Neuronal stem cell (in vitro differentiated cells): ENCODE measurements around the gene ACBD6.

Experiments used
- DNase-seq: peaks from one replicate; pipeline ENCODE4 v3.0.0-alpha.2; 2013; ENCODE audit warnings: low spot score
- H2AFZ ChIP-seq: one replicate; pipeline ENCODE4 v1.6.1; 2013; ENCODE audit warnings: mild to moderate bottlenecking, low read length, inconsistent platforms
- H2AK5ac ChIP-seq: 2 replicates; pipeline ENCODE4 v1.6.1; 2013; ENCODE audit warnings: low read depth, mild to moderate bottlenecking, inconsistent platforms, low read length, moderate library complexity, mixed read lengths
- H2BK120ac ChIP-seq: 2 replicates; pipeline ENCODE4 v1.6.1; 2013; ENCODE audit warnings: low read depth, mild to moderate bottlenecking, inconsistent platforms, low read length, moderate library complexity, mixed read lengths
- H2BK12ac ChIP-seq: one replicate; pipeline ENCODE4 v1.6.1; 2013; ENCODE audit warnings: low read length, inconsistent platforms
- H2BK15ac ChIP-seq: 2 replicates; pipeline ENCODE4 v1.6.1; 2013; ENCODE audit warnings: mild to moderate bottlenecking, low read length, inconsistent platforms, mixed read lengths
- H2BK5ac ChIP-seq: one replicate; pipeline ENCODE4 v1.6.1; 2013; ENCODE audit warnings: inconsistent platforms, mild to moderate bottlenecking, low read length, moderate library complexity
- H3K14ac ChIP-seq: one replicate; pipeline ENCODE4 v1.6.1; 2013; ENCODE audit warnings: low read length, inconsistent platforms
- H3K18ac ChIP-seq: 2 replicates; pipeline ENCODE4 v1.6.1; 2013; ENCODE audit warnings: low read length, inconsistent platforms
- H3K23ac ChIP-seq: 2 replicates; pipeline ENCODE4 v1.6.1; 2013; ENCODE audit warnings: low read depth, mild to moderate bottlenecking, mixed read lengths, low read length, inconsistent platforms; ENCODE audit not compliant: poor library complexity
- H3K27ac ChIP-seq: replicated peaks from 3 replicates; pipeline ENCODE4 v1.5.1; 2013; ENCODE audit warnings: low read length, inconsistent platforms
- H3K27me3 ChIP-seq, 3 experiments: 2 replicates each; pipeline ENCODE4 v1.6.1; 2013; ENCODE audit warnings: low read length in 3 of 3, mild to moderate bottlenecking in 2 of 3, inconsistent platforms in 1 of 3, low read depth in 1 of 3, mixed read lengths in 1 of 3, moderate library complexity in 1 of 3; ENCODE audit not compliant: control insufficient read depth in 3 of 3, insufficient read depth in 3 of 3
- H3K36me3 ChIP-seq, 2 donors: replicated peaks in 1 of 2; 2 replicates each; pipeline ENCODE4 v1.6.1; 2013; ENCODE audit warnings: low read length in 2 of 2; ENCODE audit not compliant: control insufficient read depth in 2 of 2, insufficient read depth in 2 of 2
- H3K4ac ChIP-seq: 2 replicates; pipeline ENCODE4 v1.6.1; 2013; ENCODE audit warnings: inconsistent platforms, mild to moderate bottlenecking, low read length, moderate library complexity
- H3K4me1 ChIP-seq, 2 donors: 1 replicate in 1 of 2; 2 replicates in 1 of 2; pipeline ENCODE4 v1.6.1; 2013; ENCODE audit warnings: low read length in 2 of 2, low read depth in 1 of 2; ENCODE audit not compliant: control insufficient read depth in 2 of 2, insufficient read depth in 1 of 2
- H3K4me2 ChIP-seq: one replicate; pipeline ENCODE4 v1.6.1; 2013; ENCODE audit warnings: mild to moderate bottlenecking, low read length, inconsistent platforms; ENCODE audit not compliant: insufficient read depth, poor library complexity, severe bottlenecking
- H3K4me3 ChIP-seq, 2 donors: 2 replicates each; pipeline ENCODE4 v1.5.1; 2013; ENCODE audit warnings: low read length in 2 of 2, mild to moderate bottlenecking in 2 of 2, inconsistent platforms in 1 of 2, moderate library complexity in 1 of 2
- H3K79me1 ChIP-seq: one replicate; pipeline ENCODE4 v1.6.1; 2013; ENCODE audit warnings: low read depth, mild to moderate bottlenecking, inconsistent platforms, low read length, moderate library complexity
- H3K9ac ChIP-seq: one replicate; pipeline ENCODE4 v1.6.1; 2013; ENCODE audit warnings: mild to moderate bottlenecking, low read depth, low read length, inconsistent platforms; ENCODE audit not compliant: poor library complexity
- H3K9me3 ChIP-seq, 2 donors: replicated peaks in 1 of 2; 2 replicates each; pipeline versions ENCODE3 to v1.6.1; 2013; ENCODE audit warnings: low read length in 2 of 2, mild to moderate bottlenecking in 2 of 2, inconsistent platforms in 1 of 2, low read depth in 1 of 2, mixed read lengths in 1 of 2, moderate library complexity in 1 of 2; ENCODE audit not compliant: control insufficient read depth in 2 of 2, insufficient read depth in 1 of 2
- H4K8ac ChIP-seq: one replicate; pipeline ENCODE4 v1.6.1; 2013; ENCODE audit warnings: low read depth, mild to moderate bottlenecking, inconsistent platforms, low read length, moderate library complexity
- H4K91ac ChIP-seq: one replicate; pipeline ENCODE4 v1.6.1; 2013; ENCODE audit warnings: low read length, low read depth, mild to moderate bottlenecking, inconsistent platforms; ENCODE audit not compliant: poor library complexity
- WGBS, 2 donors: extraction: QIAGEN DNeasy Blood & Tissue Kit; methylation state at CpG; one replicate each; pipeline ENCODE4 v1.1.7; 2013; ENCODE audit warnings: missing lambda C conversion rate in 2 of 2, mixed read lengths in 1 of 2; ENCODE audit not compliant: insufficient read length in 2 of 2, insufficient replicate concordance in 1 of 2; ENCODE audit errors: extremely low coverage in 2 of 2; 5-methylcytosine and 5-hydroxymethylcytosine counted together

ACBD6 gene

GRCh38 chr1:180266275-180267210, 235.8 kb downstream of the ACBD6 start:
- H4K91ac ChIP-seq, result peak overlapping the region; percentile 82
- H3K9me3 ChIP-seq, result no peaks in the 10 kb centered on the region
- peak overlapping the region; percentile 48 for H2AK5ac ChIP-seq
- H2BK12ac ChIP-seq, result peak overlapping the region; percentile 49
- H3K23ac ChIP-seq, result no peak overlapping the region
- H2BK5ac ChIP-seq, result peak overlapping the region; percentile 43
- no peak for DNase-seq
- H3K27me3 ChIP-seq, result peaks cover 0 to 4% (median 0%) of the 10 kb centered on the region in 3 experiments
- no peak overlapping the region for H3K4me3 ChIP-seq
- peak overlapping the region; percentile 37 for H3K4ac ChIP-seq
- H4K8ac ChIP-seq, result no peak overlapping the region
- peak overlapping the region; percentile 51 for H2BK15ac ChIP-seq
- peaks cover 14 to 28% of the 10 kb centered on the region in 2 donors for H3K4me1 ChIP-seq
- no CpG with 5 or more reads among the region's 28 CpGs for WGBS, 2 donors
- H3K27ac ChIP-seq, result no peak overlapping the region
- H3K36me3 ChIP-seq, result no peaks in the 10 kb centered on the region
- peaks cover 2% of the 10 kb centered on the region for H3K79me1 ChIP-seq
- H3K14ac ChIP-seq, result no peak overlapping the region
- H2AFZ ChIP-seq, result no peak overlapping the region
- H3K18ac ChIP-seq, result peak overlapping the region; percentile 84
- H3K9ac ChIP-seq, result no peak overlapping the region
- H2BK120ac ChIP-seq, result no peak overlapping the region
- H3K4me2 ChIP-seq, result no peak overlapping the region

GRCh38 chr1:180265871-180266270, 236.5 kb downstream of the ACBD6 start:
- H3K27me3 ChIP-seq, result peaks cover 0 to 4% (median 2%) of the 10 kb centered on the region in 3 experiments
- no peak overlapping the region for H2BK5ac ChIP-seq
- H3K18ac ChIP-seq, result peak overlapping the region; percentile 84
- no peak overlapping the region for H2BK120ac ChIP-seq
- no peak overlapping the region for H3K4me3 ChIP-seq
- no peaks in the 10 kb centered on the region for H3K9me3 ChIP-seq
- H3K4ac ChIP-seq, result no peak overlapping the region
- peak overlapping the region; percentile 53 for H2AK5ac ChIP-seq
- H3K27ac ChIP-seq, result no peak overlapping the region
- H3K79me1 ChIP-seq, result peaks cover 2% of the 10 kb centered on the region
- H2AFZ ChIP-seq, result no peak overlapping the region
- H4K91ac ChIP-seq, result no peak overlapping the region
- H3K36me3 ChIP-seq, result no peaks in the 10 kb centered on the region
- H3K4me2 ChIP-seq, result no peak overlapping the region
- H3K14ac ChIP-seq, result no peak overlapping the region
- peak overlapping the region; percentile 44 for H3K23ac ChIP-seq
- no CpG with 5 or more reads among the region's 4 CpGs for WGBS, 2 donors
- no peak overlapping the region for H3K9ac ChIP-seq
- peaks cover 14 to 23% of the 10 kb centered on the region in 2 donors for H3K4me1 ChIP-seq
- H2BK12ac ChIP-seq, result no peak overlapping the region
- H4K8ac ChIP-seq, result no peak overlapping the region
- no peak for DNase-seq
- no peak overlapping the region for H2BK15ac ChIP-seq

GRCh38 chr1:180265201-180265600, 237.2 kb downstream of the ACBD6 start:
- no peak for DNase-seq
- no peaks in the 10 kb centered on the region for H3K9me3 ChIP-seq
- peak overlapping the region; percentile 53 for H2AK5ac ChIP-seq
- peak overlapping the region; percentile 22 for H3K18ac ChIP-seq
- H3K79me1 ChIP-seq, result peaks cover 2% of the 10 kb centered on the region
- no peak overlapping the region for H2BK120ac ChIP-seq
- H2AFZ ChIP-seq, result no peak overlapping the region
- no peaks in the 10 kb centered on the region for H3K36me3 ChIP-seq
- H3K27me3 ChIP-seq, result peaks cover 0 to 11% (median 2%) of the 10 kb centered on the region in 3 experiments
- H4K91ac ChIP-seq, result no peak overlapping the region
- no peak overlapping the region for H3K23ac ChIP-seq
- H2BK12ac ChIP-seq, result no peak overlapping the region
- no CpG with 5 or more reads among the region's 9 CpGs for WGBS, 2 donors
- no peak overlapping the region for H3K14ac ChIP-seq
- H2BK15ac ChIP-seq, result no peak overlapping the region
- H3K27ac ChIP-seq, result no peak overlapping the region
- H3K4me2 ChIP-seq, result no peak overlapping the region
- no peak overlapping the region for H3K9ac ChIP-seq
- H2BK5ac ChIP-seq, result no peak overlapping the region
- H3K4me1 ChIP-seq, result peaks cover 14 to 20% of the 10 kb centered on the region in 2 donors
- H4K8ac ChIP-seq, result no peak overlapping the region
- H3K4me3 ChIP-seq, result no peak overlapping the region
- no peak overlapping the region for H3K4ac ChIP-seq

- no peak overlapping the region for H2BK120ac ChIP-seq
- no peak overlapping the region for H2AFZ ChIP-seq
- H3K79me1 ChIP-seq, result peaks cover 2% of the 10 kb centered on the region
- WGBS, 2 donors, result no CpG with 5 or more reads among the region's 2 CpGs
- no peak overlapping the region for H2AK5ac ChIP-seq
- H3K4me1 ChIP-seq, result peaks cover 14 to 16% of the 10 kb centered on the region in 2 donors
- no peak for DNase-seq
- no peak overlapping the region for H3K18ac ChIP-seq
- H3K4me2 ChIP-seq, result no peak overlapping the region
- H3K27me3 ChIP-seq, result peaks cover 0 to 13% (median 2%) of the 10 kb centered on the region in 3 experiments
- H3K23ac ChIP-seq, result no peak overlapping the region
- no peaks in the 10 kb centered on the region for H3K9me3 ChIP-seq
- H2BK5ac ChIP-seq, result no peak overlapping the region
- no peak overlapping the region for H3K4me3 ChIP-seq
- H3K9ac ChIP-seq, result no peak overlapping the region
- no peak overlapping the region for H4K91ac ChIP-seq
- no peaks in the 10 kb centered on the region for H3K36me3 ChIP-seq
- no peak overlapping the region for H3K27ac ChIP-seq
- H2BK15ac ChIP-seq, result no peak overlapping the region
- no peak overlapping the region for H4K8ac ChIP-seq
- no peak overlapping the region for H3K14ac ChIP-seq
- no peak overlapping the region for H3K4ac ChIP-seq
- no peak overlapping the region for H2BK12ac ChIP-seq
These were observed 237.8 kb downstream of the ACBD6 start for GRCh38 chr1:180264595-180264994.
